ENCODE measurements around the gene ANKS3. TPM values are rescaled to one million over a fixed set of nuclear protein-coding genes. Genes with fewer than 3 reads are reported as not detected.

Gene ANKS3
- total and polyA plus RNA-seq, 2 donors (not counting 1 experiment from before 2014, with no cell fraction given), result 26.5 to 31.9 TPM

- Mint-ChIP-seq H3K27me3 (no peaks in the 10 kb centered on the region), H3K4me1 (no peaks in the 10 kb centered on the region), H3K4me3 (no peak overlapping the region), H3K9me3 (ENCODE audit: insufficient read depth) (no peaks in the 10 kb centered on the region), H3K27ac (peak overlapping the region; percentile 59)
- ChIA-PET CTCF (no interaction called here), POLR2A (no interaction called here)
- no peak overlapping the region for H3K4me2 ChIP-seq (replicated peaks; ENCODE audit: low read depth, low read length, poor library complexity, severe bottlenecking)
- no peaks in the 10 kb centered on the region for H3K9me3 ChIP-seq (ENCODE audit: control extremely low read depth in 1 of 3, control insufficient read depth in 2 of 3, insufficient read depth in 1 of 3, low read length in 2 of 3)
- peaks cover 0 to 49% of the 10 kb centered on the region in 2 experiments for H3K36me3 ChIP-seq (replicated peaks in 1 of 2; ENCODE audit: control extremely low read depth in 1 of 2, control insufficient read depth in 1 of 2, extremely low read depth in 1 of 2, insufficient read depth in 2 of 2, low read length in 1 of 2)
- no peaks in the 10 kb centered on the region for H3K4me1 ChIP-seq (ENCODE audit: control insufficient read depth in 2 of 2, insufficient read depth in 2 of 2, low read length in 2 of 2)
- H4K20me1 ChIP-seq (ENCODE audit: control insufficient read depth, insufficient read depth, low read length, poor library complexity, severe bottlenecking), result peaks cover 25% of the 10 kb centered on the region
- DNase-seq (no peak), ATAC-seq (ENCODE audit: low read depth) (peak; percentile 21)
- H3K27ac ChIP-seq (ENCODE audit: low read length in 2 of 2), result peak overlapping the region in 1 of 2 donors; percentile 24
- peaks cover 10% of the 10 kb centered on the region for H3K79me2 ChIP-seq (ENCODE audit: control insufficient read depth, insufficient read depth, low read length)
- H2AFZ ChIP-seq (ENCODE audit: insufficient read depth, low read depth, low read length, poor library complexity, severe bottlenecking), result no peak overlapping the region
- H3K4me3 ChIP-seq (ENCODE audit: control extremely low read depth in 1 of 5, extremely low read depth in 1 of 5, insufficient read depth in 1 of 5, low read depth in 2 of 5, low read length in 4 of 5), result peak overlapping the region in 2 of 5 experiments; percentile 11 to 20
- 94% methylated on average over 44 of the region's 47 CpGs for WGBS (ENCODE audit: insufficient coverage)
- H3K27me3 ChIP-seq (replicated peaks in 1 of 4; ENCODE audit: control extremely low read depth in 1 of 4, control insufficient read depth in 3 of 4, insufficient read depth in 4 of 4, low read length in 3 of 4), result no peaks in the 10 kb centered on the region
- intact Hi-C loops (cut with micrococcal nuclease), result no loop called here
- H3K9ac ChIP-seq (ENCODE audit: low read length), result no peak overlapping the region
- TF ChIP-seq EZH2 (IDR thresholded peaks at IDR 0.05; ENCODE audit: borderline replicate concordance, insufficient read depth, low read depth, low read length, poor library complexity, severe bottlenecking), result no peak
- TF ChIP-seq, protein P1, sequence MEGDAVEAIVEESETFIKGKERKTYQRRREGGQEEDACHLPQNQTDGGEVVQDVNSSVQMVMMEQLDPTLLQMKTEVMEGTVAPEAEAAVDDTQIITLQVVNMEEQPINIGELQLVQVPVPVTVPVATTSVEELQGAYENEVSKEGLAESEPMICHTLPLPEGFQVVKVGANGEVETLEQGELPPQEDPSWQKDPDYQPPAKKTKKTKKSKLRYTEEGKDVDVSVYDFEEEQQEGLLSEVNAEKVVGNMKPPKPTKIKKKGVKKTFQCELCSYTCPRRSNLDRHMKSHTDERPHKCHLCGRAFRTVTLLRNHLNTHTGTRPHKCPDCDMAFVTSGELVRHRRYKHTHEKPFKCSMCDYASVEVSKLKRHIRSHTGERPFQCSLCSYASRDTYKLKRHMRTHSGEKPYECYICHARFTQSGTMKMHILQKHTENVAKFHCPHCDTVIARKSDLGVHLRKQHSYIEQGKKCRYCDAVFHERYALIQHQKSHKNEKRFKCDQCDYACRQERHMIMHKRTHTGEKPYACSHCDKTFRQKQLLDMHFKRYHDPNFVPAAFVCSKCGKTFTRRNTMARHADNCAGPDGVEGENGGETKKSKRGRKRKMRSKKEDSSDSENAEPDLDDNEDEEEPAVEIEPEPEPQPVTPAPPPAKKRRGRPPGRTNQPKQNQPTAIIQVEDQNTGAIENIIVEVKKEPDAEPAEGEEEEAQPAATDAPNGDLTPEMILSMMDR (IDR thresholded peaks at IDR 0.05), result no peak
Observed at GRCh38 chr16:4679850-4680636, 54.0 kb downstream of the ANKS3 start.

DNA sequence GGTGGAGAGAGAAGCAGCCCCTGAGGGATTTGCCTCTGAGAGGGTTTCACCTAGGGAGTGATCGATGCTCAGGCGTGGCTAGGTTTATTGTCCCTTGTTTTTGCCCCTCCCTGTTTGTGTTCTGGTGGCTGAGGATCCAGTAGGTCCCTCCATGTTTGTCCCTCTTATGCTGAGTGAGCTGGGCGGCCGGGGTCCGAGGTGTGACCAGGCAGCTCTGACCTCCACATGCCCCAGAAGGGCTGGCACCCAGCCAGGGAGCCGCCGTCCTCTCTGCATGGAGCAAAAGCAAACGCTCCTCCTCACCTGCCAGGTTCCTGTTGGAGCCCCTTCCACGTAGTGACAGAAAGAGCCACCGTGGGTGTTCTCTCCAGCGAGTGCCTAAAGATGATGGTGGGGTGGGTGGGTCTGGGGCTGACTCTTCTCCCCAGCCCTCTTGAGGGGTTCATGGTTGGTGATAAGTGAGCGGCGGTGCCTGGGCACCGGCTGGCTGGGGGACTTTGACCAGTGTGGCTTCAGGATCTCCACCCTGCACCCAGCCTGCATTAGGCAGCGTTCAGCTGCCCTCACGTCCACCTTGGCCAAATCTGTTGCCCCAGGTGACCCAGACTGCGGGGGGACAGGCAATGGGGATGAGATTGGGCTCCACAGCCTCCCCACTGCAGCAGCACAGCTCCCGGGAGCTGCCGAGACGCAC is 54.8 kb downstream of the ANKS3 start:
- Histone ChIP-seq H3K27ac (ENCODE audit: low read length in 2 of 2) (no peak overlapping the region), H3K36me3 (replicated peaks in 1 of 2; ENCODE audit: control extremely low read depth in 1 of 2, control insufficient read depth in 1 of 2, extremely low read depth in 1 of 2, insufficient read depth in 2 of 2, low read length in 1 of 2) (peaks cover 0 to 47% of the 10 kb centered on the region in 2 experiments), H3K9me3 (ENCODE audit: control extremely low read depth in 1 of 3, control insufficient read depth in 2 of 3, insufficient read depth in 1 of 3, low read length in 2 of 3) (no peaks in the 10 kb centered on the region), H3K4me3 (ENCODE audit: control extremely low read depth in 1 of 5, extremely low read depth in 1 of 5, insufficient read depth in 1 of 5, low read depth in 2 of 5, low read length in 4 of 5) (no peak overlapping the region), H3K9ac (ENCODE audit: low read length) (no peak overlapping the region), H3K4me2 (replicated peaks; ENCODE audit: low read depth, low read length, poor library complexity, severe bottlenecking) (no peak overlapping the region), H4K20me1 (ENCODE audit: control insufficient read depth, insufficient read depth, low read length, poor library complexity, severe bottlenecking) (peaks cover 25% of the 10 kb centered on the region), H3K27me3 (replicated peaks in 1 of 4; ENCODE audit: control extremely low read depth in 1 of 4, control insufficient read depth in 3 of 4, insufficient read depth in 4 of 4, low read length in 3 of 4) (no peaks in the 10 kb centered on the region), H3K4me1 (ENCODE audit: control insufficient read depth in 2 of 2, insufficient read depth in 2 of 2, low read length in 2 of 2) (no peaks in the 10 kb centered on the region), H3K79me2 (ENCODE audit: control insufficient read depth, insufficient read depth, low read length) (peaks cover 10% of the 10 kb centered on the region), H2AFZ (ENCODE audit: insufficient read depth, low read depth, low read length, poor library complexity, severe bottlenecking) (no peak overlapping the region)
- intact Hi-C loops (cut with micrococcal nuclease), result no loop called here
- H3K27ac Mint-ChIP-seq, result no peak overlapping the region
- H3K4me1 Mint-ChIP-seq, result no peaks in the 10 kb centered on the region
- no peak for DNase-seq
- no peak overlapping the region for H3K4me3 Mint-ChIP-seq
- POLR2A ChIA-PET, result no interaction called here
- no peaks in the 10 kb centered on the region for H3K9me3 Mint-ChIP-seq (ENCODE audit: insufficient read depth)
- CTCF ChIA-PET, result no interaction called here
- no peaks in the 10 kb centered on the region for H3K27me3 Mint-ChIP-seq
- ATAC-seq (ENCODE audit: low read depth), result no peak
- TF ChIP-seq, protein P1 (IDR thresholded peaks at IDR 0.05), result no peak
- no peak for TF ChIP-seq EZH2 (IDR thresholded peaks at IDR 0.05; ENCODE audit: borderline replicate concordance, insufficient read depth, low read depth, low read length, poor library complexity, severe bottlenecking)
- WGBS (ENCODE audit: insufficient coverage), result 95% methylated on average over 17 of the region's 20 CpGs
